GM20431 (cell line): ENCODE data around the gene PBX1.

ENCODE experiments used
- in situ Hi-C: fragments of 300-500 bp; cut with MseI, MboI; formaldehyde crosslinking; loops from one replicate; pipeline ENCODE4 v1.15.0; 2020; ENCODE audit warnings: low sequenced_read_pairs; ENCODE audit not compliant: unreplicated experiment

Gene PBX1

GRCh38 chr1:164562947-164563520 lies 4.0 kb downstream of the PBX1 start:
- in situ Hi-C loops, result no loop called here

GRCh38 chr1:164563721-164564360 lies 4.9 kb downstream of the PBX1 start:
- in situ Hi-C loops, result no loop called here

GRCh38 chr1:164564378-164564777 lies 5.4 kb downstream of the PBX1 start:
- in situ Hi-C loops, result no loop called here

GRCh38 chr1:164565357-164565756 lies 6.4 kb downstream of the PBX1 start:
- in situ Hi-C loops, result no loop called here

GRCh38 chr1:164567774-164568173 lies 8.8 kb downstream of the PBX1 start:
- in situ Hi-C loops, result no loop called here

- in situ Hi-C loops, result no loop called here
These were observed 10.3 kb downstream of the PBX1 start for GRCh38 chr1:164569241-164569640.

GRCh38 chr1:164569866-164570265 lies 10.9 kb downstream of the PBX1 start:
- in situ Hi-C loops, result no loop called here

- in situ Hi-C loops, result no loop called here
These were observed 12.3 kb downstream of the PBX1 start for GRCh38 chr1:164571333-164571732.

- in situ Hi-C loops, result no loop called here
These were observed 16.4 kb downstream of the PBX1 start for GRCh38 chr1:164575356-164575886.

- in situ Hi-C loops, result no loop called here
These were observed 17.6 kb downstream of the PBX1 start for GRCh38 chr1:164576291-164577271.

- in situ Hi-C loops, result no loop called here
These were observed 18.3 kb downstream of the PBX1 start for GRCh38 chr1:164577291-164577690.

GRCh38 chr1:164578479-164579200 lies 19.7 kb downstream of the PBX1 start:
- in situ Hi-C loops, result no loop called here

GRCh38 chr1:164579381-164579780 lies 20.4 kb downstream of the PBX1 start:
- in situ Hi-C loops, result no loop called here

- in situ Hi-C loops, result no loop called here
These were observed 22.8 kb downstream of the PBX1 start for GRCh38 chr1:164581762-164582161.

- in situ Hi-C loops, result no loop called here
These were observed 24.2 kb downstream of the PBX1 start for GRCh38 chr1:164583196-164583595.

GRCh38 chr1:164583835-164584539 lies 25.0 kb downstream of the PBX1 start:
- in situ Hi-C loops, result no loop called here

- in situ Hi-C loops, result no loop called here
These were observed 27.6 kb downstream of the PBX1 start for GRCh38 chr1:164586591-164586990.

GRCh38 chr1:164587617-164588501 lies 28.9 kb downstream of the PBX1 start:
- in situ Hi-C loops, result no loop called here
